ENCODE measurements around the gene ATOSA. TPM values are rescaled to one million over a fixed set of nuclear protein-coding genes. Genes with fewer than 3 reads are reported as not detected.

The ATOSA gene
- total and polyA plus RNA-seq, 2 of the 8 experiments (the other 6 are each of a cell fraction or from before 2014, with no cell fraction given), result 4.6 to 7.9 TPM

DNA sequence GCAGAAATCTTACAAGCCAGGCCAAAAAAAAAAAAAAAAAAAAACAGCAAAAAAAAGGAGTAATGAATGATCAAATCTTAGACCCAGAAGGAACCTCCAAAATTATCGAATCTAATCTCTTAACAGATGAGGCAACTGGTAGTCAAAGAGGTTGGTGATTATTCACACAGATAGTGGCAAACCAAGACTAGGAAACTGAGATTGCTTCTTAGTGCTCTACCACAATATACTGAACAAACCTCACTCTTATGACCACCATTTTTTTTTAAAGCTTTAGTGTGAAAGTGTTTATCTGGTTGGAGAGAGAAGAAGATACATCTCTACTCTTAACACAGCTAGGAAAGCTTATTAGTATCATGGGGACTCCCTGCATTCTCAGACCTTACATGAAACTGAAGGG, 17.3 kb downstream of the ATOSA start:
- Histone ChIP-seq H3K36me3 (ENCODE audit: control insufficient read depth in 2 of 4, insufficient read depth in 4 of 4, low read length in 3 of 4) (no peaks in the 10 kb centered on the region), H2BK12ac (ENCODE audit: low read depth, low read length) (no peak overlapping the region), H4K8ac (ENCODE audit: extremely low read depth, insufficient read depth, low read length) (no peak overlapping the region), H2BK5ac (ENCODE audit: low read depth, low read length) (no peak overlapping the region), H3K9me3 (ENCODE audit: insufficient read depth in 2 of 2, low read depth in 1 of 2, low read length in 1 of 2) (no peaks in the 10 kb centered on the region), H4K91ac (replicated peaks; ENCODE audit: insufficient read length, low read length) (no peak overlapping the region), H3K27ac (ENCODE audit: low read depth, low read length) (no peak overlapping the region), H3K79me1 (ENCODE audit: low read depth, low read length) (no peaks in the 10 kb centered on the region), H3K4me2 (ENCODE audit: insufficient read depth in 1 of 2, low read depth in 2 of 2, low read length in 2 of 2) (no peak overlapping the region), H2AK5ac (ENCODE audit: low read depth, low read length) (no peak overlapping the region), H3K27me3 (replicated peaks in 1 of 4; ENCODE audit: control insufficient read depth in 3 of 4, extremely low read depth in 1 of 4, insufficient read depth in 3 of 4, low read length in 3 of 4) (no peaks in the 10 kb centered on the region), H2BK120ac (replicated peaks; ENCODE audit: low read depth, low read length) (no peak overlapping the region), H3K14ac (ENCODE audit: insufficient read length) (no peak overlapping the region), H4K20me1 (replicated peaks in 1 of 2; ENCODE audit: control insufficient read depth in 1 of 2, insufficient read depth in 2 of 2, low read length in 2 of 2) (no peaks in the 10 kb centered on the region), H3K9ac (replicated peaks in 1 of 4; ENCODE audit: extremely low read depth in 1 of 4, low read depth in 3 of 4, low read length in 3 of 4) (no peak overlapping the region), H2AFZ (ENCODE audit: low read length) (no peak overlapping the region), H2BK15ac (ENCODE audit: low read length) (no peak overlapping the region), H3K4me1 (replicated peaks in 1 of 4; ENCODE audit: control insufficient read depth in 3 of 4, insufficient read depth in 4 of 4, low read length in 3 of 4) (no peaks in the 10 kb centered on the region), H3K18ac (ENCODE audit: extremely low read depth, low read length) (no peak overlapping the region), H3K79me2 (ENCODE audit: control insufficient read depth in 1 of 2, insufficient read depth in 2 of 2, low read length in 2 of 2) (no peaks in the 10 kb centered on the region), H3K23me2 (ENCODE audit: low read depth, low read length) (no peaks in the 10 kb centered on the region; the same call in 1 of the 2 replicates), H3K23ac (ENCODE audit: insufficient read length) (no peak overlapping the region), H4K5ac (ENCODE audit: insufficient read length, low read depth, low read length) (no peak overlapping the region), H3K4me3 (ENCODE audit: extremely low read depth in 1 of 4, insufficient read depth in 2 of 4, low read depth in 3 of 4, low read length in 4 of 4) (no peak overlapping the region), H3K4ac (replicated peaks; ENCODE audit: insufficient read length, low read depth, low read length) (no peak overlapping the region), H3K56ac (replicated peaks; ENCODE audit: insufficient read length, low read depth, low read length) (no peak overlapping the region), H2BK20ac (ENCODE audit: low read length) (no peak overlapping the region)
- WGBS, 2 experiments (ENCODE audit: extremely low coverage in 1 of 2, insufficient coverage in 1 of 2, insufficient read length in 1 of 2, insufficient replicate concordance in 2 of 2, low coverage in 1 of 2, low lambda C conversion rate in 2 of 2, missing lambda C conversion rate in 1 of 2), result 70% methylated on average over 1 of the region's 1 CpG; no CpG with 5 or more reads in 1 of the 2 experiments
- DNase-seq (ENCODE audit: low read depth in 1 of 2, low spot score in 2 of 2), result no peak
- ChIA-PET POLR2A (ENCODE audit: partially characterized antibody) (no interaction called here), CTCF (ENCODE audit: partially characterized antibody) (interaction anchor here (1.0 kb wide), 1 partner anchor 27 kb away, joined by 3 read pairs; no protein-coding TSS in a partner anchor)
- no peak for FAIRE-seq
- TF ChIP-seq MAX (IDR thresholded peaks at IDR 0.05) (no peak), POLR2AphosphoS5 (IDR thresholded peaks at IDR 0.05; ENCODE audit: low read depth, low read length) (no peak), SRF (IDR thresholded peaks at IDR 0.05; ENCODE audit: low read depth, low read length) (no peak), KDM4A (IDR thresholded peaks at IDR 0.05; ENCODE audit: low read depth, low read length, severe bottlenecking) (no peak), CTCF (IDR thresholded peaks at IDR 0.05; ENCODE audit: control extremely low read depth in 1 of 3, insufficient read depth in 1 of 3, low read depth in 1 of 3, low read length in 3 of 3) (no peak), CHD2 (IDR thresholded peaks at IDR 0.05; ENCODE audit: low read length) (no peak), CTBP2 (IDR thresholded peaks at IDR 0.05; ENCODE audit: borderline replicate concordance, insufficient read depth, insufficient read length, low read length) (no peak), SIX5 (IDR thresholded peaks at IDR 0.05; ENCODE audit: low read depth, low read length) (no peak), SP4 (IDR thresholded peaks at IDR 0.05; ENCODE audit: low read length) (no peak), YY1 (IDR thresholded peaks at IDR 0.05; ENCODE audit: low read depth, low read length) (no peak)
- TF ChIP-seq, protein P1, sequence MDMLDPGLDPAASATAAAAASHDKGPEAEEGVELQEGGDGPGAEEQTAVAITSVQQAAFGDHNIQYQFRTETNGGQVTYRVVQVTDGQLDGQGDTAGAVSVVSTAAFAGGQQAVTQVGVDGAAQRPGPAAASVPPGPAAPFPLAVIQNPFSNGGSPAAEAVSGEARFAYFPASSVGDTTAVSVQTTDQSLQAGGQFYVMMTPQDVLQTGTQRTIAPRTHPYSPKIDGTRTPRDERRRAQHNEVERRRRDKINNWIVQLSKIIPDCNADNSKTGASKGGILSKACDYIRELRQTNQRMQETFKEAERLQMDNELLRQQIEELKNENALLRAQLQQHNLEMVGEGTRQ (IDR thresholded peaks at IDR 0.05; ENCODE audit: low read length), result no peak

All from H1 (cell line).